Naive B cell (primary cell): Measurements from ENCODE around the gene WBP4. TPM values are rescaled to one million over a fixed set of nuclear protein-coding genes. Genes with fewer than 3 reads are reported as not detected.
"Not testable (repeated sequence)": the region's sequence is repeated elsewhere in the genome, so short reads cannot be mapped to it uniquely, and the experiment has no call there.

Experiments
- ATAC-seq, 2 donors: fragments of 150-1000 bp; cut with Tn5 transposase; 2 replicates each; pipeline ENCODE4 v1.10.0; 2021; ENCODE audit warnings: low read depth in 2 of 2, mild to moderate bottlenecking in 2 of 2, moderate library complexity in 2 of 2
- DNase-seq: peaks from one replicate; pipeline ENCODE4 v3.0.0; 2022
- H3K27ac Mint-ChIP-seq, 6 donors: one replicate each; pipeline ENCODE4 v1.8.0; 2020 to 2022; ENCODE audit warnings: mild to moderate bottlenecking in 6 of 6, mixed read lengths in 6 of 6, moderate library complexity in 5 of 6, inconsistent platforms in 2 of 6
- H3K27me3 Mint-ChIP-seq, 3 donors: one replicate each; pipeline ENCODE4 v1.8.0; 2021 to 2022; ENCODE audit warnings: mixed read lengths in 3 of 3, mild to moderate bottlenecking in 1 of 3
- H3K36me3 Mint-ChIP-seq, 2 donors: one replicate each; pipeline ENCODE4 v1.8.0; 2020 to 2022; ENCODE audit warnings: mixed read lengths in 2 of 2, inconsistent platforms in 1 of 2, mild to moderate bottlenecking in 1 of 2
- H3K4me1 Mint-ChIP-seq, 3 donors: one replicate each; pipeline ENCODE4 v1.8.0; 2020 to 2022; ENCODE audit warnings: mixed read lengths in 3 of 3, inconsistent platforms in 1 of 3, mild to moderate bottlenecking in 1 of 3, moderate library complexity in 1 of 3
- H3K4me3 Mint-ChIP-seq, 8 donors: one replicate each; pipeline ENCODE4 v1.8.0; 2020 to 2022; ENCODE audit warnings: mild to moderate bottlenecking in 8 of 8, mixed read lengths in 8 of 8, moderate library complexity in 8 of 8, inconsistent platforms in 2 of 8
- H3K9me3 Mint-ChIP-seq, 7 donors: one replicate each; pipeline ENCODE4 v1.8.0; 2020 to 2022; ENCODE audit warnings: mixed read lengths in 7 of 7, mild to moderate bottlenecking in 5 of 7, inconsistent platforms in 2 of 7, moderate library complexity in 1 of 7
- polyA plus RNA-seq, 6 donors: library from polyadenylated mRNA; unstranded; fragments of 300-500 nt; fragmentation: Illumina TruSeq; gene quantifications; one replicate each; pipeline ENCODE4 v1.2.3, GENCODE V29; 2021; ENCODE audit warnings: low read depth in 6 of 6

Gene WBP4
- polyA plus RNA-seq, 6 donors from 2014 or later = 3.8 to 4.7 (median 4.2) TPM

- Mint-ChIP-seq H3K36me3 (peaks cover 10 to 21% of the 10 kb centered on the region in 2 donors), H3K27ac (peak overlapping the region in 1 of 6 donors; percentile 85), H3K27me3 (peaks cover 0 to 11% (median 0%) of the 10 kb centered on the region in 3 donors), H3K4me3 (no peak overlapping the region), H3K4me1 (peaks cover 11 to 23% (median 14%) of the 10 kb centered on the region in 3 donors), H3K9me3 (peaks cover 0 to 13% (median 0%) of the 10 kb centered on the region in 7 donors)
- DNase-seq (no peak), ATAC-seq (no peak)
Observed at GRCh38 chr13:41065078-41065477, 3.8 kb downstream of the WBP4 start.

- peaks cover 27 to 28% of the 10 kb centered on the region in 2 donors for H3K36me3 Mint-ChIP-seq
- H3K27ac Mint-ChIP-seq = no peak overlapping the region
- no peak overlapping the region for H3K4me3 Mint-ChIP-seq
- H3K27me3 Mint-ChIP-seq = no peaks in the 10 kb centered on the region
- no peaks in the 10 kb centered on the region for H3K9me3 Mint-ChIP-seq
- H3K4me1 Mint-ChIP-seq = peaks cover 3 to 7% (median 5%) of the 10 kb centered on the region in 3 donors
- ATAC-seq (no peak), DNase-seq (no peak)
Observed at GRCh38 chr13:41074523-41074922, 13.2 kb downstream of the WBP4 start.

- Mint-ChIP-seq H3K27ac (peak overlapping the region in 1 of 6 donors; percentile 11), H3K27me3 (no peaks in the 10 kb centered on the region), H3K36me3 (peaks cover 28 to 30% of the 10 kb centered on the region in 2 donors), H3K9me3 (no peaks in the 10 kb centered on the region), H3K4me1 (peaks cover 3 to 7% (median 5%) of the 10 kb centered on the region in 3 donors), H3K4me3 (no peak overlapping the region)
- DNase-seq (peak; percentile 43), ATAC-seq (peak in 1 of 2 donors; percentile 59)
Observed at GRCh38 chr13:41075034-41075433, 13.7 kb downstream of the WBP4 start.

GRCh38 chr13:41075485-41075884 is 14.2 kb downstream of the WBP4 start:
- no peak overlapping the region for H3K27ac Mint-ChIP-seq

GRCh38 chr13:41077475-41077874 is 16.2 kb downstream of the WBP4 start:
- Mint-ChIP-seq H3K9me3 (no peaks in the 10 kb centered on the region), H3K27me3 (no peaks in the 10 kb centered on the region), H3K4me1 (peaks cover 3 to 7% (median 5%) of the 10 kb centered on the region in 3 donors), H3K27ac (peak overlapping the region in 1 of 6 donors; percentile 22), H3K36me3 (peaks cover 23 to 33% of the 10 kb centered on the region in 2 donors), H3K4me3 (no peak overlapping the region)
- no peak for DNase-seq
- ATAC-seq = no peak

More at GRCh38 chr13:41075485-41075884, 14.2 kb downstream of the WBP4 start:
- H3K4me1 Mint-ChIP-seq = peaks cover 3 to 7% (median 5%) of the 10 kb centered on the region in 3 donors
- no peaks in the 10 kb centered on the region for H3K9me3 Mint-ChIP-seq
- H3K4me3 Mint-ChIP-seq = no peak overlapping the region
- DNase-seq (no peak), ATAC-seq (no peak)
- peaks cover 26 to 27% of the 10 kb centered on the region in 2 donors for H3K36me3 Mint-ChIP-seq
- H3K27me3 Mint-ChIP-seq = no peaks in the 10 kb centered on the region

GRCh38 chr13:41079725-41080124 is 18.4 kb downstream of the WBP4 start:
- Mint-ChIP-seq H3K27ac (no peak overlapping the region), H3K36me3 (peaks cover 24 to 37% of the 10 kb centered on the region in 2 donors), H3K4me1 (peaks cover 3 to 7% (median 5%) of the 10 kb centered on the region in 3 donors), H3K27me3 (no peaks in the 10 kb centered on the region), H3K4me3 (no peak overlapping the region), H3K9me3 (no peaks in the 10 kb centered on the region)
- DNase-seq (no peak), ATAC-seq (no peak)

GRCh38 chr13:41085961-41086585 is 24.8 kb downstream of the WBP4 start:
- Mint-ChIP-seq H3K27ac (peak overlapping the region in 5 of 6 donors; percentile 9 to 36 (median 15)), H3K9me3 (no peaks in the 10 kb centered on the region), H3K27me3 (no peaks in the 10 kb centered on the region), H3K4me1 (peaks cover 4 to 11% (median 10%) of the 10 kb centered on the region in 3 donors), H3K36me3 (peaks cover 13 to 15% of the 10 kb centered on the region in 2 donors), H3K4me3 (no peak overlapping the region)
- peak; percentile 33 to 34 for ATAC-seq
- no peak for DNase-seq

- H3K36me3 Mint-ChIP-seq, ATAC-seq, H3K27ac Mint-ChIP-seq, DNase-seq, H3K4me3 Mint-ChIP-seq, H3K4me1 Mint-ChIP-seq, H3K27me3 Mint-ChIP-seq, H3K9me3 Mint-ChIP-seq: not testable (repeated sequence)
Observed at GRCh38 chr13:41095681-41096080, 34.4 kb downstream of the WBP4 start.

GRCh38 chr13:41098761-41099160 is 37.5 kb downstream of the WBP4 start:
- H3K4me1 Mint-ChIP-seq = peaks cover 0 to 5% (median 0%) of the 10 kb centered on the region in 3 donors
- no peaks in the 10 kb centered on the region for H3K27me3 Mint-ChIP-seq
- H3K36me3 Mint-ChIP-seq = no peaks in the 10 kb centered on the region
- no peak overlapping the region for H3K27ac Mint-ChIP-seq
- DNase-seq (no peak), ATAC-seq (no peak)
- H3K9me3 Mint-ChIP-seq = peaks cover 0 to 8% (median 3%) of the 10 kb centered on the region in 7 donors
- no peak overlapping the region for H3K4me3 Mint-ChIP-seq

GRCh38 chr13:41099986-41100385 is 38.7 kb downstream of the WBP4 start:
- peaks cover 0 to 4% (median 0%) of the 10 kb centered on the region in 3 donors for H3K4me1 Mint-ChIP-seq
- no peak for ATAC-seq

GRCh38 chr13:41107104-41107571 is 45.8 kb downstream of the WBP4 start:
- no peak for DNase-seq
- Mint-ChIP-seq H3K4me3 (no peak overlapping the region), H3K27ac (no peak overlapping the region), H3K4me1 (no peaks in the 10 kb centered on the region), H3K9me3 (peaks cover 0 to 4% (median 0%) of the 10 kb centered on the region in 7 donors), H3K36me3 (no peaks in the 10 kb centered on the region), H3K27me3 (no peaks in the 10 kb centered on the region)
- no peak for ATAC-seq

More at GRCh38 chr13:41099986-41100385, 38.7 kb downstream of the WBP4 start:
- no peak for DNase-seq
- no peak overlapping the region for H3K4me3 Mint-ChIP-seq
- peaks cover 0 to 8% (median 3%) of the 10 kb centered on the region in 7 donors for H3K9me3 Mint-ChIP-seq
- peak overlapping the region in 1 of 6 donors; percentile 33 for H3K27ac Mint-ChIP-seq
- H3K27me3 Mint-ChIP-seq = no peaks in the 10 kb centered on the region
- H3K36me3 Mint-ChIP-seq = no peaks in the 10 kb centered on the region

- Mint-ChIP-seq H3K27ac (no peak overlapping the region), H3K4me3 (no peak overlapping the region), H3K36me3 (no peaks in the 10 kb centered on the region), H3K27me3 (no peaks in the 10 kb centered on the region), H3K4me1 (no peaks in the 10 kb centered on the region), H3K9me3 (peaks cover 0 to 4% (median 0%) of the 10 kb centered on the region in 7 donors)
- ATAC-seq = no peak
- DNase-seq = no peak
Observed at GRCh38 chr13:41107584-41108014, 46.3 kb downstream of the WBP4 start.

GRCh38 chr13:41111454-41111853 is 50.1 kb downstream of the WBP4 start:
- H3K4me3 Mint-ChIP-seq = no peak overlapping the region
- H3K4me1 Mint-ChIP-seq = no peaks in the 10 kb centered on the region
- no peak for ATAC-seq
- H3K27ac Mint-ChIP-seq = no peak overlapping the region
- H3K9me3 Mint-ChIP-seq = no peaks in the 10 kb centered on the region
- no peaks in the 10 kb centered on the region for H3K27me3 Mint-ChIP-seq
- no peak for DNase-seq
- no peaks in the 10 kb centered on the region for H3K36me3 Mint-ChIP-seq

- Mint-ChIP-seq H3K27ac (no peak overlapping the region), H3K36me3 (no peaks in the 10 kb centered on the region), H3K4me1 (no peaks in the 10 kb centered on the region), H3K4me3 (no peak overlapping the region), H3K27me3 (no peaks in the 10 kb centered on the region), H3K9me3 (no peaks in the 10 kb centered on the region)
- ATAC-seq (no peak), DNase-seq (no peak)
Observed at GRCh38 chr13:41117869-41118268, 56.6 kb downstream of the WBP4 start.
